Nucleus accumbens (tissue), 56 donors: Measurements from ENCODE around the gene ENKUR.

Source experiments
- DNase-seq, 56 donors: peaks; one replicate each; lab custom pipeline; 2025; lab: John Stamatoyannopoulos, UW

ENKUR gene

GRCh38 chr10:24951201-24952142, 64.5 kb downstream of the ENKUR start:
- peak in 42 of 56 donors; percentile 13 to 78 (median 53) for DNase-seq

DNA sequence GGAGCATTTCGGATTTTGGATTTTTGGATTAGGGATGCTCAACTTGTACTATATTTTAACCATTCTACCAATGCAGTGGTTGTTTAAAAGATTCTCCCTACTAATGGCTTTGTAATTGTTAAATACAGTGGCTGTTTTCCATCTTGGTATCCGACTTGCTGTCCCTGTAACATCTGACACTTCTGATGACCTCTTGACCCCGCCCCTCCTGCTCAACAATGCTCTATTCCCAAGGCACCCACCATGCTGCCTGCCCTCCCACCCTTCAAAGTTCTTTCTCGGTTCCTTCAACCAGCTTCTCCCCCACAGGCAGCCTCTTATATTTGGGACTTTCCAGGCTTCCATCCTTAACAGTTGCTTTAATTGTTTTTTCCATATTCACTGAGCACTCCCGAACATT, 65.5 kb downstream of the ENKUR start:
- no peak for DNase-seq

GRCh38 chr10:24949616-24950015, 66.3 kb downstream of the ENKUR start:
- no peak for DNase-seq

DNA sequence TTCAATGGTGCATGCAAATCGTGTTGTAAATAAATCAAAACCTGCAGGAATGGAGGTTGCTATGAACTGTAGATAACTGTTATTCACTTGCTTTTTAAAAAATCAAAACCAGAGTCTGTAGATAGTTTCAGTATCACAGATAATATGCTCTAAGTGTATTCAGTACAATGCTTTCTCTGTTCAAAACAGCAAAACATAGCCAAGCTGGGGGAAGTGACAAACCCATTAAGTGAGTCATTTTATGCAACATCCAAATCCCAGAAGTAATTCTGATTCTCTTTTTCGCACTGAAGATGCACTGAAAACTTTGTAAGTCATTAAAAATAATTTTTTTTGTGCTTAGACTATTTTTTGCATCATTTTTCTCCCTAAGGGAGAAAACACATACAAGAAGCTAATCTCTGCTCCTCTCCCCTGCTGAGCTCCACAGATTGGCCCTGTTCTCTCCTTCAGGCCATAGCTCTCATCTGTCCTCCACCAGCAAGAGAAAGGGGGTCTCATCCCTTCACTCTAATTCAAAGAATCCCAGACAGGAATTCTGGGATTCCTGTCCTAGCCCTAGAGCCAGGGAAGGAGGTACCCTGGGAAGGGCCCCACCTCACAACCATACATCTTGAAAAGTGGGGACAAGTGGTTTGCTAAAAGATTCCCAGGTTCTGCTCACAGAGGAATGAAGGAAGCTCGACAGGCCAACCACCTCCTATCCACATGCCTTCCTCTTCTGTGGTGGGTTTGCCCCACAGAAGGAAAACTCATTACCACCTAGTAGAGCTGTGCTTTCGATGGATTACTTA, 68.5 kb downstream of the ENKUR start:
- peak in 7 of 56 donors; percentile 11 to 63 (median 35) for DNase-seq

DNA sequence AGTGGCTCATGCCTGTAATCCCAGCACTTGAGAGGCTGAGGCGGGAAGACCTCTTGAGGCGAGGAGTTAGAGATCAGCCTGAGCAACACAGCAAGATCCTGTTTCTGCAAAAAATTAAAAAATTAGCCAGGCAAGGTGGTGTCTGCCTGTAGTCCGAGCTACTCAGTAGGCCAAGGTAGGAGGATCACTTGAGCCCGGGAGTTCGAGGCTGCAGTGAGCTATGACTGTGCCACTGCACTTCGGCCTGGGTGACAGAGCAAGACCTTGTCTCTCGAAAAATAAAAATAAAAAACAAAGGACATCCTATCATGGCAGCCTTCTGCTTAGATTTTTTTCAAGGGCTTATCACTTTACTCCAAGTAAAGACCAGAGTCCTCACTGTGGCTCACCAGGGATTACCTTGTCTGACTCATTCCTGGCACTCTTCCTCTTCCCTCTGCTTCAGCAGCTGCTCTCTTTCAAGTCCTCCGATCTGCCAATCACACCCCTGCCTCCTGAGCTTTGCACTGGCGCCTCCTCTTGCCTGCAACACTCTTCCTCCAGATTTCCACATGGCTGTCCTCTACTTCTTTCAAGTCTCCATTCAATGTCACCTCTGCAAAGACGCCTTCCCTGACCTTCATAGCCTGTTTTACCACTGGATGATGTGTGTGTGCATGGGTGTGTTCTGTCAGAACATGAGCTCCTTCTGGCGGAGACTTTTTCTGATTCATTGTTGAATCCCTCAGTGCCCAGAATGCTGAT, 71.3 kb downstream of the ENKUR start:
- peak in 11 of 56 donors; percentile 9 to 31 (median 21) for DNase-seq

- no peak for DNase-seq
Observed at GRCh38 chr10:24938525-24938924, 77.4 kb downstream of the ENKUR start.

GRCh38 chr10:24938076-24938475, 77.9 kb downstream of the ENKUR start:
- DNase-seq = no peak

- DNase-seq = no peak
Observed at GRCh38 chr10:24935504-24936292, 80.3 kb downstream of the ENKUR start.
